ENCODE measurements around the gene INPP5D.

DNA sequence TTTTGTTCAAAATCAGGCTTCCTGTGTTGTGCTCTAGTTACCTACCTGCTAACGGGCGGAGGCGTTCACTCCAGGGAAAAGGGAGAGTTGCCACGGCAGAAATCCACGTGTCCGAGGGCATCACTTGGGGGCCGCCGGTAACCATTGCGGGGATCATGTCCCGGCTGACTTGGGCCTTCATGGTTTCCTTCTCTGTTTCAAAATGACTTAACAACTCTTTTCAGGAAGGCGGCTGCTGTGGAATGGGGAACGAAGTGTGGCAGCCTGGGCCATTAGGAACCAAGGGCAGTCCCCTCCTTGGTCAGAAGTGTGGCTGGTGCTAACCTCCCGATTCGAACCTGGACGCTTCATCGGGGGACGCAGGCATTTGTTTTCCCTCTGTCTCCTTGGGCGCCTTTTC lies 56.8 kb downstream of the INPP5D start:
- TF ChIP-seq, protein P1, sequence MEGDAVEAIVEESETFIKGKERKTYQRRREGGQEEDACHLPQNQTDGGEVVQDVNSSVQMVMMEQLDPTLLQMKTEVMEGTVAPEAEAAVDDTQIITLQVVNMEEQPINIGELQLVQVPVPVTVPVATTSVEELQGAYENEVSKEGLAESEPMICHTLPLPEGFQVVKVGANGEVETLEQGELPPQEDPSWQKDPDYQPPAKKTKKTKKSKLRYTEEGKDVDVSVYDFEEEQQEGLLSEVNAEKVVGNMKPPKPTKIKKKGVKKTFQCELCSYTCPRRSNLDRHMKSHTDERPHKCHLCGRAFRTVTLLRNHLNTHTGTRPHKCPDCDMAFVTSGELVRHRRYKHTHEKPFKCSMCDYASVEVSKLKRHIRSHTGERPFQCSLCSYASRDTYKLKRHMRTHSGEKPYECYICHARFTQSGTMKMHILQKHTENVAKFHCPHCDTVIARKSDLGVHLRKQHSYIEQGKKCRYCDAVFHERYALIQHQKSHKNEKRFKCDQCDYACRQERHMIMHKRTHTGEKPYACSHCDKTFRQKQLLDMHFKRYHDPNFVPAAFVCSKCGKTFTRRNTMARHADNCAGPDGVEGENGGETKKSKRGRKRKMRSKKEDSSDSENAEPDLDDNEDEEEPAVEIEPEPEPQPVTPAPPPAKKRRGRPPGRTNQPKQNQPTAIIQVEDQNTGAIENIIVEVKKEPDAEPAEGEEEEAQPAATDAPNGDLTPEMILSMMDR (IDR thresholded peaks at IDR 0.05; ENCODE audit: insufficient read depth, low read length, poor library complexity, severe bottlenecking), result no peak
- TF ChIP-seq EZH2phosphoT487 (conservative IDR thresholded peaks at IDR 0.05; ENCODE audit: low read length), result no peak

Measured in SU-DHL-6 (cell line).